Uterus (tissue), 2 donors: ENCODE results near the gene MESD.

ENCODE experiments used
- CTCF ChIP-seq, 4 experiments: fragments of 200-600 bp in 2 of 4; fragments of 450-650 bp in 2 of 4; sonication (generic) in 2 of 4; IDR thresholded peaks; one replicate each; pipeline ENCODE4 v1.5.1; 2016 to 2019; ENCODE audit warnings: antibody characterized with exemption in 4 of 4, mild to moderate bottlenecking in 2 of 4, moderate library complexity in 1 of 4
- POLR2A ChIP-seq, 2 donors: fragments of 450-650 bp; IDR thresholded peaks; one replicate each; pipeline ENCODE4 v1.6.1; 2016; ENCODE audit warnings: antibody characterized with exemption in 2 of 2, mild to moderate bottlenecking in 1 of 2, moderate library complexity in 1 of 2

- TF ChIP-seq CTCF (IDR thresholded peaks at IDR 0.05) (no peak), POLR2A (IDR thresholded peaks at IDR 0.05) (no peak)
Measured at GRCh38 chr15:80986487-80986886, 3.1 kb downstream of the MESD start.
